Fibroblast of lung (primary cell): ENCODE data around the gene KYAT1. TPM values are rescaled to one million over a fixed set of nuclear protein-coding genes. Genes with fewer than 3 reads are reported as not detected.
"Not testable (repeated sequence)": the region's sequence is repeated elsewhere in the genome, so short reads cannot be mapped to it uniquely, and the experiment has no call there.

Experiments used
- DNase-seq, 2 donors: peaks; one replicate each; pipeline versions ENCODE4 v3.0.0 to v3.0.0-alpha.2; 2010; ENCODE audit warnings: low read depth in 2 of 2
- H2AFZ ChIP-seq: 2 replicates; pipeline ENCODE4 v1.5.1; 2012; ENCODE audit warnings: low read length, control low read depth, inconsistent platforms
- H3K27ac ChIP-seq: 2 replicates; pipeline ENCODE4 v1.5.1; 2011; ENCODE audit warnings: low read length, control low read depth; ENCODE audit not compliant: insufficient read depth
- H3K27me3 ChIP-seq: 2 replicates; pipeline ENCODE4 v1.5.1; 2011; ENCODE audit warnings: mild to moderate bottlenecking, low read length; ENCODE audit not compliant: control insufficient read depth, insufficient read depth
- H3K36me3 ChIP-seq: 2 replicates; pipeline ENCODE4 v1.5.1; 2011; ENCODE audit warnings: low read length; ENCODE audit not compliant: control insufficient read depth, insufficient read depth
- H3K4me1 ChIP-seq: 2 replicates; pipeline ENCODE4 v1.5.1; 2011; ENCODE audit warnings: low read length; ENCODE audit not compliant: control insufficient read depth, insufficient read depth; ENCODE audit errors: extremely low read depth
- H3K4me2 ChIP-seq: 2 replicates; pipeline ENCODE4 v1.5.1; 2011; ENCODE audit warnings: low read length, control low read depth; ENCODE audit not compliant: insufficient read depth; ENCODE audit errors: extremely low read depth
- H3K4me3 ChIP-seq, 4 experiments: fragments of 200-600 bp in 1 of 4; sonication (generic) in 1 of 4; replicated peaks in 1 of 4; 2 replicates each; pipeline ENCODE4 v1.5.1; 2011 to 2016; ENCODE audit warnings: low read length in 4 of 4, low read depth in 3 of 4, mild to moderate bottlenecking in 3 of 4, control low read depth in 2 of 4, inconsistent platforms in 1 of 4, mixed read lengths in 1 of 4; ENCODE audit not compliant: insufficient read depth in 1 of 4; ENCODE audit errors: control extremely low read depth in 1 of 4
- H3K79me2 ChIP-seq: 2 replicates; pipeline ENCODE4 v1.5.1; 2012; ENCODE audit warnings: mild to moderate bottlenecking, low read length, inconsistent platforms; ENCODE audit not compliant: control insufficient read depth, insufficient read depth
- H3K9ac ChIP-seq: 2 replicates; pipeline ENCODE4 v1.5.1; 2011; ENCODE audit warnings: mild to moderate bottlenecking, low read length, control low read depth; ENCODE audit not compliant: insufficient read depth
- H3K9me3 ChIP-seq: 2 replicates; pipeline ENCODE4 v1.5.1; 2012; ENCODE audit warnings: low read depth, low read length; ENCODE audit not compliant: control insufficient read depth, insufficient read depth
- H4K20me1 ChIP-seq: 2 replicates; pipeline ENCODE4 v1.5.1; 2011; ENCODE audit warnings: low read length; ENCODE audit not compliant: control insufficient read depth, insufficient read depth; ENCODE audit errors: extremely low read depth
- CTCF ChIP-seq, 2 donors: IDR thresholded peaks in 1 of 2; conservative IDR thresholded peaks in 1 of 2; 1 replicate in 1 of 2; 2 replicates in 1 of 2; pipeline ENCODE4 v1.5.1; 2011 to 2012; ENCODE audit warnings: low read length in 2 of 2, control low read depth in 1 of 2, inconsistent platforms in 1 of 2, low read depth in 1 of 2, mild to moderate bottlenecking in 1 of 2
- EZH2 ChIP-seq: IDR thresholded peaks from 2 replicates; pipeline ENCODE4 v1.5.1; 2012; ENCODE audit warnings: low read length, control low read depth, mild to moderate bottlenecking; ENCODE audit errors: missing control alignments
- polyA plus RNA-seq, 2 donors: library from polyadenylated mRNA; depleted of rRNA in 1 of 2; stranded (reverse) in 1 of 2; unstranded in 1 of 2; fragments of >200 nt; gene quantifications; 2 replicates each; pipeline ENCODE4 v1.2.1, GENCODE V29; 2011 to 2012; ENCODE audit warnings: missing spikeins in 1 of 2
- total RNA-seq: library from RNA; depleted of rRNA; stranded (reverse); fragments of >200 nt; gene quantifications from 2 replicates; pipeline ENCODE4 v1.2.1, GENCODE V29; 2014

Gene KYAT1
- total and polyA plus RNA-seq, 2 donors (not counting 1 experiment from before 2014, with no cell fraction given), result 4.7 to 12.4 TPM

DNA sequence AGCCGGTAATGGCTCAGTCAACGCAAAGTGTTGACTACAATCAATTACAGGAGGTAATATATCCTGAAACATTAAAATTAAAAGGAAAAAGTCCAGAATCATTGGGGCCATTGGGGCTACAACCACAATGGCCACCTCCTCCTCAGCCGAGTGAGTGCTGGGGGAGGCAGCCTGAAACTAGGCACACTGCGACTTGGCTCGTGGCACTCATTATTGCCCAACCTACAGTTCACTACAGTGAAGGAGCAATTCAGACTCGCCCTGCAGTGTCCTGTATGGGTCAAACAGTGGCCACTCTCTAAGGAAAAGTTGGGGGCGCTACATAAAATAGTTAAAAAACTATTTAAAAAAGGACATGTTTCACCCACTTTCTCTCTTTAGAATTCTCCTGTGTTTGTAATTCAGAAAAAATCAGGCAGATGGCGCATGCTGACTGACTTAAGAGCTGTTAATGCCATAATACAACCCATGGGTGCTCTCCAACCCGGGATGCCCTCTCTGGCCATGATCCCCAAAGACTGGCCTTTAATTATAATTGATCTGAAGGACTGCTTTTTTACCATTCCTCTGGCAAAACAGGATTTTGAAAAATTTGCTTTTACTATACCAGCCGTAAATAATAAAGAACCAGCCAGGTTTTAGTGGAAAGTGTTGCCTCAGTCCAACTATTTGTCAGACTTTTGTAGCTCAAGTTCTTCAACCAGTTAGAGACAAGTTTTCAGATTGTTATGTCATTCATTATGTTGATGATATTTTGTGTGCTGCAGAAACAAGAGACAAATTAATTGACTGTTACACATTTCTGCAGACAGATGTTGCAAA, 29.8 kb downstream of the KYAT1 start:
- H3K4me3 ChIP-seq, H3K79me2 ChIP-seq: not testable (repeated sequence)

GRCh38 chr9:128851024-128851423, 30.7 kb downstream of the KYAT1 start:
- H3K9me3 ChIP-seq, H2AFZ ChIP-seq, H3K27me3 ChIP-seq, DNase-seq, H3K36me3 ChIP-seq, H3K9ac ChIP-seq, H3K4me2 ChIP-seq, H3K79me2 ChIP-seq, H3K4me3 ChIP-seq, H4K20me1 ChIP-seq, H3K4me1 ChIP-seq, H3K27ac ChIP-seq: not testable (repeated sequence)

More for the DNA sequence above, 29.8 kb downstream of the KYAT1 start:
- not testable (repeated sequence) for H3K4me1 ChIP-seq, H2AFZ ChIP-seq, H3K27me3 ChIP-seq, H3K4me2 ChIP-seq, H3K9ac ChIP-seq, H4K20me1 ChIP-seq, H3K36me3 ChIP-seq, H3K27ac ChIP-seq, H3K9me3 ChIP-seq
- TF ChIP-seq CTCF (conservative IDR thresholded peaks at IDR 0.05 in 1 of 2, IDR thresholded peaks at IDR 0.05 in 1 of 2; ENCODE audit: low read depth in 1 of 2, low read length in 2 of 2), result peak; percentile 33 to 47
- DNase-seq, result peak; percentile 23 to 70

GRCh38 chr9:128847803-128848202, 33.9 kb downstream of the KYAT1 start:
- no peak overlapping the region for H3K27ac ChIP-seq
- no peak overlapping the region for H3K4me2 ChIP-seq
- no peaks in the 10 kb centered on the region for H3K79me2 ChIP-seq
- H3K4me1 ChIP-seq, result no peaks in the 10 kb centered on the region
- TF ChIP-seq EZH2 (no peak), CTCF (conservative IDR thresholded peaks at IDR 0.05 in 1 of 2, IDR thresholded peaks at IDR 0.05 in 1 of 2; ENCODE audit: low read depth in 1 of 2, low read length in 2 of 2) (no peak)
- H2AFZ ChIP-seq, result no peak overlapping the region
- no peak overlapping the region for H3K4me3 ChIP-seq
- H3K36me3 ChIP-seq, result no peaks in the 10 kb centered on the region
- H3K9me3 ChIP-seq, result no peaks in the 10 kb centered on the region
- no peak overlapping the region for H3K9ac ChIP-seq
- DNase-seq, result no peak
- H3K27me3 ChIP-seq, result no peaks in the 10 kb centered on the region
- H4K20me1 ChIP-seq, result no peaks in the 10 kb centered on the region
